OCI-LY7 (cell line): ENCODE results near the gene NOD2. TPM values are rescaled to one million over a fixed set of nuclear protein-coding genes. Genes with fewer than 3 reads are reported as not detected.

Experiments
- BruUV-seq: library from RNA; stranded (reverse); fragments of 400-500 nt; replicated peaks from 2 replicates; lab custom pipeline; 2021; lab: Mats Ljungman, UMichigan
- CTCF ChIA-PET: fragments of 300-600 bp; sonication (Branson Sonifier 250); formaldehyde crosslinking; loops from one replicate; lab custom pipeline; 2022; ENCODE audit warnings: antibody characterized with exemption; ENCODE audit not compliant: unreplicated experiment; lab: Charles Lee
- POLR2A ChIA-PET: fragments of 300-600 bp; sonication (Branson Sonifier 250); formaldehyde crosslinking; loops from one replicate; lab custom pipeline; 2022; ENCODE audit warnings: antibody characterized with exemption; lab: Charles Lee
- DNase-seq: peaks from one replicate; pipeline ENCODE4 v3.0.0-alpha.2; 2015; ENCODE audit warnings: low spot score
- H2AFZ ChIP-seq: fragments of 200-600 bp; sonication (generic), shearing (Covaris generic); 2 replicates; pipeline ENCODE4 v1.6.1; 2014; ENCODE audit warnings: mild to moderate bottlenecking, antibody characterized with exemption, low read length, moderate library complexity
- H3K27ac ChIP-seq: fragments of 200-600 bp; sonication (generic); 2 replicates; pipeline ENCODE4 v1.5.1; 2014; ENCODE audit warnings: mixed run types, low read depth, mild to moderate bottlenecking, moderate library complexity, low read length, inconsistent platforms; ENCODE audit not compliant: poor library complexity, severe bottlenecking
- H3K36me3 ChIP-seq: fragments of 200-600 bp; sonication (generic); 2 replicates; pipeline ENCODE4 v1.6.1; 2014; ENCODE audit warnings: mild to moderate bottlenecking, antibody characterized with exemption, low read length, moderate library complexity, mixed read lengths; ENCODE audit not compliant: insufficient read depth
- H3K4me1 ChIP-seq: fragments of 200-600 bp; sonication (generic); 2 replicates; pipeline ENCODE4 v1.5.1; 2014; ENCODE audit warnings: mild to moderate bottlenecking, low read length; ENCODE audit not compliant: insufficient read depth, poor library complexity, severe bottlenecking
- H3K4me2 ChIP-seq: fragments of 200-600 bp; sonication (generic); 2 replicates; pipeline ENCODE4 v1.6.1; 2014; ENCODE audit warnings: mild to moderate bottlenecking, low read length
- H3K4me3 ChIP-seq: fragments of 200-600 bp; sonication (generic); 2 replicates; pipeline ENCODE4 v1.5.1; 2014; ENCODE audit warnings: mild to moderate bottlenecking, low read depth, low read length; ENCODE audit not compliant: poor library complexity, severe bottlenecking
- H3K79me2 ChIP-seq: fragments of 200-600 bp; sonication (generic); 2 replicates; pipeline ENCODE4 v1.6.1; 2016; ENCODE audit warnings: low read depth, mild to moderate bottlenecking, low read length, moderate library complexity, mixed read lengths; ENCODE audit not compliant: insufficient read depth
- H3K9me2 ChIP-seq: fragments of 200-600 bp; sonication (generic); 2 replicates; pipeline ENCODE4 v1.6.1; 2016; ENCODE audit warnings: mild to moderate bottlenecking, low read length, mixed read lengths; ENCODE audit not compliant: insufficient read depth
- H3K9me3 ChIP-seq: fragments of 200-600 bp; sonication (generic); 2 replicates; pipeline ENCODE4 v1.6.1; 2014; ENCODE audit warnings: mild to moderate bottlenecking, mixed run types, low read length, mixed read lengths
- H4K20me1 ChIP-seq: fragments of 200-600 bp; sonication (generic); 2 replicates; pipeline ENCODE4 v1.6.1; 2014; ENCODE audit warnings: mild to moderate bottlenecking, antibody characterized with exemption, low read length, moderate library complexity, mixed read lengths; ENCODE audit not compliant: insufficient read depth
- EZH2phosphoT487 ChIP-seq: fragments of 200-600 bp; sonication (generic); IDR thresholded peaks from 2 replicates; pipeline ENCODE4 v1.6.1; 2018; ENCODE audit warnings: low read depth, borderline replicate concordance, mild to moderate bottlenecking, mixed run types, antibody characterized with exemption, low read length, moderate library complexity, mixed read lengths
- intact Hi-C: fragments of 100-400 bp; cut with micrococcal nuclease; formaldehyde crosslinking; loops from one replicate; pipeline ENCODE4 v1.10.0; 2022; ENCODE audit not compliant: unreplicated experiment
- total RNA-seq, 2 experiments: library from RNA; depleted of rRNA in 1 of 2; stranded (reverse); fragments of >200 nt in 1 of 2; shearing (Covaris generic) in 1 of 2; gene quantifications; 2 replicates each; pipeline ENCODE4 v1.2.3, GENCODE V29; 2014 to 2022
- TF ChIP-seq, protein P1 (sequence below): fragments of 200-600 bp; sonication (generic); conservative IDR thresholded peaks from 2 replicates; pipeline ENCODE4 v1.5.1; 2014; ENCODE audit warnings: mild to moderate bottlenecking, antibody characterized with exemption, low read length, moderate library complexity, mixed read lengths

NOD2 gene
- total RNA-seq, 2 experiments from 2014 or later: not detected

DNA sequence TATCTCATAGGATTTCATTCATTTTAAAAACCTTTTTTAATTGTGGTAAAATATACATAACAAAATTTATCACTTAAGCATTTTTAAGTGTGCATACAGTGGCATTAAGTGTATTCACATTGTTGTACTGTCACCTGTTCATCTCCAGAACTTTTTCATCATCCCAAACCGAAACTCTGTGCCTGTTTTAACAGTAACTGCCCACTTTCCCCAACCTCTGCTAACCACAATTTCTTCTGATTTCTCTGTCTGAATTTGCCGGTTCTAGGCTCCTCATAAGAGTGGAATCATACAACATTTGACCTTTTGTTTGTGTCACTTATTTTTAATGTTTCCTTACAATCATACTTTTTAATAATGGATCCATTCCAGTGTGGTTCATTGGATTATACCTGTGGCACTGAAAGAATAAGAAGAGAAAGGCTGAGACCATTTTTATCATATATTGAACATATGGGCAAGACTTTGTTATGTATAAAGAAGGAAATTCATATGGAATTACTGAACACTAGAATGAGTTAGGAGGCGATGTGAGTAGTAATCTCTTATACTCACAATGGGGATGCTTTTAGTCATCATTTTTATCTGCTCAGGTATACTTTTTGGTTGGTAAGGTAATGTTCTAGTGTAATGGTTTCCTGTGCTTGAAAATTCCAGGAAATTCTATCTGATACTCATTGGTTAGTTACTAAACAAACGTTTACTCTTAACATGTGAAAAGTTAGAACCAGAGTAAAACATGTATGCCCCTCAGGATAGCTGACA is 59.2 kb downstream of the NOD2 start:
- Histone ChIP-seq H3K9me3 (no peaks in the 10 kb centered on the region), H3K9me2 (no peaks in the 10 kb centered on the region), H2AFZ (no peak overlapping the region), H3K4me2 (no peak overlapping the region), H4K20me1 (no peaks in the 10 kb centered on the region), H3K79me2 (no peaks in the 10 kb centered on the region), H3K4me3 (no peak overlapping the region), H3K27ac (no peak overlapping the region), H3K36me3 (peaks cover 5% of the 10 kb centered on the region; the same call in 1 of the 2 replicates), H3K4me1 (no peaks in the 10 kb centered on the region)
- BruUV-seq: no TSS peak
- ChIA-PET CTCF (no interaction called here), POLR2A (no interaction called here)
- DNase-seq: no peak
- TF ChIP-seq, protein P1, sequence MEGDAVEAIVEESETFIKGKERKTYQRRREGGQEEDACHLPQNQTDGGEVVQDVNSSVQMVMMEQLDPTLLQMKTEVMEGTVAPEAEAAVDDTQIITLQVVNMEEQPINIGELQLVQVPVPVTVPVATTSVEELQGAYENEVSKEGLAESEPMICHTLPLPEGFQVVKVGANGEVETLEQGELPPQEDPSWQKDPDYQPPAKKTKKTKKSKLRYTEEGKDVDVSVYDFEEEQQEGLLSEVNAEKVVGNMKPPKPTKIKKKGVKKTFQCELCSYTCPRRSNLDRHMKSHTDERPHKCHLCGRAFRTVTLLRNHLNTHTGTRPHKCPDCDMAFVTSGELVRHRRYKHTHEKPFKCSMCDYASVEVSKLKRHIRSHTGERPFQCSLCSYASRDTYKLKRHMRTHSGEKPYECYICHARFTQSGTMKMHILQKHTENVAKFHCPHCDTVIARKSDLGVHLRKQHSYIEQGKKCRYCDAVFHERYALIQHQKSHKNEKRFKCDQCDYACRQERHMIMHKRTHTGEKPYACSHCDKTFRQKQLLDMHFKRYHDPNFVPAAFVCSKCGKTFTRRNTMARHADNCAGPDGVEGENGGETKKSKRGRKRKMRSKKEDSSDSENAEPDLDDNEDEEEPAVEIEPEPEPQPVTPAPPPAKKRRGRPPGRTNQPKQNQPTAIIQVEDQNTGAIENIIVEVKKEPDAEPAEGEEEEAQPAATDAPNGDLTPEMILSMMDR: no peak
- TF ChIP-seq EZH2phosphoT487: no peak
- intact Hi-C loops: no loop called here

DNA sequence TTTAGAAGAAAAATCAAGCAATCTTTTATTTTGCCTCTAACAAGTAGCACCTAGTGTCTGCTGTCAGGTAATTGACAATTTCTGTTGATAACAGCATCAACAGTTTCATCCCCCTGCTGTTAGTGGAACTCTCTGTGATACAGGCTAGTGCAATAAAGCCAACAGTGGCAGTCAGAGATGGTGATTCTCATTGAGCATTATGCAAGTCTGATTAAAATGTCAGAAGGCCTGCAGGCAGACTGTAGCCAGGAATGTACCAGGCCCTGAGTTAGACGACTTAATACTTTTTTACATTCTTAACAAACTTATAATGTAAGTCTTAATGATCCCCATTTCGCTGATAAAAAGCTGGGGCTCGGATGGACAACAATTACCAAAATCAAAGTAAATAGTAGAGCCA is 63.1 kb downstream of the NOD2 start:
- H3K4me3 ChIP-seq: no peak overlapping the region
- H3K36me3 ChIP-seq: peaks cover 5% of the 10 kb centered on the region; the same call in 1 of the 2 replicates
- H3K4me1 ChIP-seq: no peaks in the 10 kb centered on the region
- no peak for DNase-seq
- H3K4me2 ChIP-seq: no peak overlapping the region
- H3K9me2 ChIP-seq: no peaks in the 10 kb centered on the region
- POLR2A ChIA-PET: interaction anchor here (1.1 kb wide), 1 partner anchor 17 kb away, joined by 4 read pairs; no protein-coding TSS in a partner anchor
- no TSS peak for BruUV-seq
- no peaks in the 10 kb centered on the region for H4K20me1 ChIP-seq
- intact Hi-C loops: no loop called here
- no peak for TF ChIP-seq EZH2phosphoT487
- TF ChIP-seq, protein P1: no peak
- CTCF ChIA-PET: interaction anchor here (0.6 kb wide), 1 partner anchor 15 kb away, joined by 3 read pairs; the partner anchor contains the start of gene CYLD
- no peak overlapping the region for H3K27ac ChIP-seq
- no peaks in the 10 kb centered on the region for H3K79me2 ChIP-seq
- no peaks in the 10 kb centered on the region for H3K9me3 ChIP-seq
- H2AFZ ChIP-seq: no peak overlapping the region

DNA sequence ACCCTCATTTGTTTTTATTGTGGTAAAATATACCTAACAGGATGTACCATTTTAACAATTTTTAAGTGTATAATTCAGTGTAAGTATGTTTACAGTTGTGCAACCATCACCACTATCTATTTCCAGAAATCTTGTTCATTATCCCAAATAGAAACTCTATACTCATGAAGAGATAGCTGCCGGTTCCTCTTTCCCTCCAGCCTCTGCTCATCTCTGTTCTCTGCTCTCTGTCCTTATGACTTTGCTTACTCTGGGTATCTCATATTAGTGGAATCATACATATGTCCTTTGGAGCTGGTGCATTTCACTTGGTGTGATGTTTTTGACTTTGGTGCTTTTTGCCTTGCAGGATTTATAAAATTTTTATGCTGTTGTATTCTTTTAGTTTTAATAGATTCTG is 67.9 kb downstream of the NOD2 start:
- ChIA-PET CTCF (no interaction called here), POLR2A (no interaction called here)
- intact Hi-C loops: no loop called here
- Histone ChIP-seq H3K79me2 (no peaks in the 10 kb centered on the region), H2AFZ (no peak overlapping the region), H3K9me2 (no peaks in the 10 kb centered on the region), H3K9me3 (no peaks in the 10 kb centered on the region), H4K20me1 (no peaks in the 10 kb centered on the region), H3K27ac (no peak overlapping the region), H3K4me3 (no peak overlapping the region), H3K4me2 (no peak overlapping the region), H3K36me3 (no peaks in the 10 kb centered on the region), H3K4me1 (no peaks in the 10 kb centered on the region)
- TF ChIP-seq, protein P1: no peak
- no peak for TF ChIP-seq EZH2phosphoT487
- no TSS peak for BruUV-seq
- no peak for DNase-seq
